GM12878 (cell line): ENCODE data around the gene S100A16. TPM values are rescaled to one million over a fixed set of nuclear protein-coding genes. Genes with fewer than 3 reads are reported as not detected.

Experiments used
- ATF7 ChIP-seq: fragments of 450-650 bp; IDR thresholded peaks from 2 replicates; pipeline ENCODE4 v1.6.1; 2016; ENCODE audit warnings: low read depth, mild to moderate bottlenecking
- BCL11A ChIP-seq: IDR thresholded peaks from 2 replicates; pipeline ENCODE4 v1.6.1; 2011; ENCODE audit warnings: low read depth, low read length
- CBX5 ChIP-seq: sonication (generic); IDR thresholded peaks from 2 replicates; pipeline ENCODE4 v1.6.1; 2016; ENCODE audit warnings: low read depth, moderate library complexity, mild to moderate bottlenecking, inconsistent platforms
- CEBPB ChIP-seq, 2 experiments: fragments of 150-350 bp in 1 of 2; IDR thresholded peaks; 2 replicates each; pipeline ENCODE4 v1.6.1; 2012 to 2014; ENCODE audit warnings: low read depth in 2 of 2, low read length in 2 of 2, borderline replicate concordance in 1 of 2, inconsistent platforms in 1 of 2
- FOXM1 ChIP-seq: IDR thresholded peaks from 2 replicates; pipeline ENCODE4 v1.6.1; 2012; ENCODE audit warnings: low read depth, mild to moderate bottlenecking, inconsistent platforms, low read length, moderate library complexity
- RFX5 ChIP-seq: IDR thresholded peaks from 2 replicates; pipeline ENCODE4 v1.6.1; 2011; ENCODE audit warnings: low read depth, low read length, improper control_type of control experiment
- SMARCA5 ChIP-seq: fragments of 450-650 bp; IDR thresholded peaks from 2 replicates; pipeline ENCODE4 v1.6.1; 2017; ENCODE audit warnings: mild to moderate bottlenecking
- TAF1 ChIP-seq: IDR thresholded peaks from 2 replicates; pipeline ENCODE4 v1.6.1; 2011; ENCODE audit warnings: mild to moderate bottlenecking, low read depth, low read length, borderline replicate concordance
- ZSCAN29 ChIP-seq: fragments of 450-650 bp; IDR thresholded peaks from 2 replicates; pipeline ENCODE4 v1.6.1; 2017; ENCODE audit warnings: mild to moderate bottlenecking, moderate library complexity
- polyA plus RNA-seq, 11 experiments: library from polyadenylated mRNA; depleted of rRNA in 4 of 11; unstranded in 6 of 11; stranded (reverse) in 5 of 11; fragments of >200 nt; fragmentation: Nextera tagmentation in 4 of 11; fragmentation: Illumina TruSeq in 1 of 11; extraction: Ambion mirVana in 4 of 11; extraction: Trizol in 1 of 11; gene quantifications; 1 replicate in 1 of 11; 2 replicates in 10 of 11; pipeline versions ENCODE4 v1.2.1 to v1.2.3, GENCODE V29; 2011 to 2016; ENCODE audit warnings: inconsistent platforms in 2 of 11, missing spikeins in 2 of 11, low read depth in 1 of 11
- total RNA-seq, 4 experiments: library from RNA; depleted of rRNA in 3 of 4; stranded (reverse); fragments of >200 nt in 3 of 4; fragmentation: Illumina TruSeq in 1 of 4; extraction: Trizol in 1 of 4; gene quantifications; 2 replicates each; pipeline versions ENCODE4 v1.2.1 to v1.2.3, GENCODE V29; 2013 to 2021
- TF ChIP-seq, protein P1 (sequence below): fragments of 450-650 bp; formaldehyde crosslinking; IDR thresholded peaks from 2 replicates; pipeline ENCODE4 v1.4.0; 2022; ENCODE audit warnings: mild to moderate bottlenecking, moderate library complexity
- TF ChIP-seq, protein P2 (sequence below): fragments of 450-650 bp; IDR thresholded peaks from 2 replicates; pipeline ENCODE4 v1.6.1; 2016; ENCODE audit warnings: mild to moderate bottlenecking, moderate library complexity, borderline replicate concordance
- TF ChIP-seq, protein P3 (sequence below): IDR thresholded peaks from 2 replicates; pipeline ENCODE4 v1.6.1; 2011; ENCODE audit warnings: low read depth, mild to moderate bottlenecking, low read length, moderate library complexity, borderline replicate concordance; ENCODE audit errors: extremely low read depth
- TF ChIP-seq, protein P4 (sequence below): fragments of 150-350 bp; IDR thresholded peaks from 2 replicates; pipeline ENCODE4 v1.6.1; 2016; ENCODE audit warnings: low read depth, low read length

The S100A16 gene
- total and polyA plus RNA-seq, 10 of the 15 experiments (the other 5 are each of a cell fraction or from before 2014, with no cell fraction given) = 0.14 to 0.51 (median 0.25) TPM; not detected in 6

DNA sequence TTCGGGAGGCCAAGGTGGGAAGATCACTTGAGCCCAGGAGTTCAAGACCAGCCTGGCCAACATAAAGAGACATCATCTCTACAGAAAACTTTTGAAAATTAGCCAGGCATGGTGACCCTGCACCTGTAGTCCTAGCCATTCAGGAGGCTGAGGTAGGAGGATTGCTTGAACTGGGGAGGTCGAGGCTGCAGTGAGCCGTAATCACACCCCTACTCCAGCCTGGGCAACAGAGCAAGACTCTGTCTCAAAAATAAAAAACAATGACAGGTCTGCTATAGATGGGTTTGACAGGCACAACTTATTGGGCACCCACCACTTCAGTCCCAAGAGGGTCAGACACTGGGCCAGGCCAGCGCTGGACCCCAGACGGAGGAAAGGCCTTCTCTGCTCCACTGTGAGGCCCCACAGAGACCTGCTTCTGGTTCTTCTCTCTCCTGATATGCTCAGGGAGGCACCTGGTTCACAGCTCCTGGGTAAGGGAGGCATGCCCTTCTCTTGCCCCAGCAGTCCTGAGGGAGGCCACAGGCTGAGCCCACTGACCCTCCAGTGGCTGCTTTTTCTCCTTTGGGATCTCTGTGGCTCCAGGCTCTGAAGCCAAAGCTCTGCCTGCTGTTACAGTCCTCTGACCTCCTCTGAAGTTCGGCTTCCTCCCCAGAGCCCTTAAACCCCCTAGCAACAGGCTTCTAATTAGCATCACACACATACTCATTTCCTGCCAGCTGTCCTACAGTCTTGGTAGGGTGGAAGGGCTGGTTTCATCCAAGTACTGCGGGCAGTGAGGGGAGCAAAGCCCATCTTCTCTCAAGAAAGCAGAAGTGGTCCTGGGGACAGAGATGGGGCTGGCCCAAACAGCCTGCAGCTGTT, 14.4 kb downstream of the S100A16 start (continued):
- TF ChIP-seq RFX5 (peak; percentile 94), ZSCAN29 (no peak), ATF7 (peak; percentile 79), FOXM1 (no peak), CEBPB (IDR thresholded peaks at IDR 0.05; ENCODE audit: borderline replicate concordance in 1 of 2, low read depth in 2 of 2, low read length in 2 of 2) (no peak), TAF1 (no peak), BCL11A (peak; percentile 80; the same call in 1 of the 2 replicates), SMARCA5 (peak; percentile 26; the same call in 1 of the 2 replicates), CBX5 (no peak)
- TF ChIP-seq, protein P1, sequence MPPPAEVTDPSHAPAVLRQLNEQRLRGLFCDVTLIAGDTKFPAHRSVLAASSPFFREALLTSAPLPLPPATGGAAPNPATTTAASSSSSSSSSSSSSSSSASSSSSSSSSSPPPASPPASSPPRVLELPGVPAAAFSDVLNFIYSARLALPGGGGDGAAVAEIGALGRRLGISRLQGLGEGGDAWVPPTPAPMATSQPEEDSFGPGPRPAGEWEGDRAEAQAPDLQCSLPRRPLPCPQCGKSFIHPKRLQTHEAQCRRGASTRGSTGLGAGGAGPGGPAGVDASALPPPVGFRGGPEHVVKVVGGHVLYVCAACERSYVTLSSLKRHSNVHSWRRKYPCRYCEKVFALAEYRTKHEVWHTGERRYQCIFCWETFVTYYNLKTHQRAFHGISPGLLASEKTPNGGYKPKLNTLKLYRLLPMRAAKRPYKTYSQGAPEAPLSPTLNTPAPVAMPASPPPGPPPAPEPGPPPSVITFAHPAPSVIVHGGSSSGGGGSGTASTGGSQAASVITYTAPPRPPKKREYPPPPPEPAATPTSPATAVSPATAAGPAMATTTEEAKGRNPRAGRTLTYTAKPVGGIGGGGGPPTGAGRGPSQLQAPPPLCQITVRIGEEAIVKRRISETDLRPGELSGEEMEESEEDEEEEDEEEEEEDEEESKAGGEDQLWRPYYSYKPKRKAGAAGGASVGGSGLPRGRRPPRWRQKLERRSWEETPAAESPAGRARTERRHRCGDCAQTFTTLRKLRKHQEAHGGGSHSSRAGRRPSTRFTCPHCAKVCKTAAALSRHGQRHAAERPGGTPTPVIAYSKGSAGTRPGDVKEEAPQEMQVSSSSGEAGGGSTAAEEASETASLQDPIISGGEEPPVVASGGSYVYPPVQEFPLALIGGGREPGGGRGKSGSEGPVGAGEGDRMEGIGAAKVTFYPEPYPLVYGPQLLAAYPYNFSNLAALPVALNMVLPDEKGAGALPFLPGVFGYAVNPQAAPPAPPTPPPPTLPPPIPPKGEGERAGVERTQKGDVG = no peak
- TF ChIP-seq, protein P2, sequence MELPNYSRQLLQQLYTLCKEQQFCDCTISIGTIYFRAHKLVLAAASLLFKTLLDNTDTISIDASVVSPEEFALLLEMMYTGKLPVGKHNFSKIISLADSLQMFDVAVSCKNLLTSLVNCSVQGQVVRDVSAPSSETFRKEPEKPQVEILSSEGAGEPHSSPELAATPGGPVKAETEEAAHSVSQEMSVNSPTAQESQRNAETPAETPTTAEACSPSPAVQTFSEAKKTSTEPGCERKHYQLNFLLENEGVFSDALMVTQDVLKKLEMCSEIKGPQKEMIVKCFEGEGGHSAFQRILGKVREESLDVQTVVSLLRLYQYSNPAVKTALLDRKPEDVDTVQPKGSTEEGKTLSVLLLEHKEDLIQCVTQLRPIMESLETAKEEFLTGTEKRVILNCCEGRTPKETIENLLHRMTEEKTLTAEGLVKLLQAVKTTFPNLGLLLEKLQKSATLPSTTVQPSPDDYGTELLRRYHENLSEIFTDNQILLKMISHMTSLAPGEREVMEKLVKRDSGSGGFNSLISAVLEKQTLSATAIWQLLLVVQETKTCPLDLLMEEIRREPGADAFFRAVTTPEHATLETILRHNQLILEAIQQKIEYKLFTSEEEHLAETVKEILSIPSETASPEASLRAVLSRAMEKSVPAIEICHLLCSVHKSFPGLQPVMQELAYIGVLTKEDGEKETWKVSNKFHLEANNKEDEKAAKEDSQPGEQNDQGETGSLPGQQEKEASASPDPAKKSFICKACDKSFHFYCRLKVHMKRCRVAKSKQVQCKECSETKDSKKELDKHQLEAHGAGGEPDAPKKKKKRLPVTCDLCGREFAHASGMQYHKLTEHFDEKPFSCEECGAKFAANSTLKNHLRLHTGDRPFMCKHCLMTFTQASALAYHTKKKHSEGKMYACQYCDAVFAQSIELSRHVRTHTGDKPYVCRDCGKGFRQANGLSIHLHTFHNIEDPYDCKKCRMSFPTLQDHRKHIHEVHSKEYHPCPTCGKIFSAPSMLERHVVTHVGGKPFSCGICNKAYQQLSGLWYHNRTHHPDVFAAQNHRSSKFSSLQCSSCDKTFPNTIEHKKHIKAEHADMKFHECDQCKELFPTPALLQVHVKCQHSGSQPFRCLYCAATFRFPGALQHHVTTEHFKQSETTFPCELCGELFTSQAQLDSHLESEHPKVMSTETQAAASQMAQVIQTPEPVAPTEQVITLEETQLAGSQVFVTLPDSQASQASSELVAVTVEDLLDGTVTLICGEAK = no peak
- TF ChIP-seq, protein P3, sequence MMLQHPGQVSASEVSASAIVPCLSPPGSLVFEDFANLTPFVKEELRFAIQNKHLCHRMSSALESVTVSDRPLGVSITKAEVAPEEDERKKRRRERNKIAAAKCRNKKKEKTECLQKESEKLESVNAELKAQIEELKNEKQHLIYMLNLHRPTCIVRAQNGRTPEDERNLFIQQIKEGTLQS = no peak
- TF ChIP-seq, protein P4, sequence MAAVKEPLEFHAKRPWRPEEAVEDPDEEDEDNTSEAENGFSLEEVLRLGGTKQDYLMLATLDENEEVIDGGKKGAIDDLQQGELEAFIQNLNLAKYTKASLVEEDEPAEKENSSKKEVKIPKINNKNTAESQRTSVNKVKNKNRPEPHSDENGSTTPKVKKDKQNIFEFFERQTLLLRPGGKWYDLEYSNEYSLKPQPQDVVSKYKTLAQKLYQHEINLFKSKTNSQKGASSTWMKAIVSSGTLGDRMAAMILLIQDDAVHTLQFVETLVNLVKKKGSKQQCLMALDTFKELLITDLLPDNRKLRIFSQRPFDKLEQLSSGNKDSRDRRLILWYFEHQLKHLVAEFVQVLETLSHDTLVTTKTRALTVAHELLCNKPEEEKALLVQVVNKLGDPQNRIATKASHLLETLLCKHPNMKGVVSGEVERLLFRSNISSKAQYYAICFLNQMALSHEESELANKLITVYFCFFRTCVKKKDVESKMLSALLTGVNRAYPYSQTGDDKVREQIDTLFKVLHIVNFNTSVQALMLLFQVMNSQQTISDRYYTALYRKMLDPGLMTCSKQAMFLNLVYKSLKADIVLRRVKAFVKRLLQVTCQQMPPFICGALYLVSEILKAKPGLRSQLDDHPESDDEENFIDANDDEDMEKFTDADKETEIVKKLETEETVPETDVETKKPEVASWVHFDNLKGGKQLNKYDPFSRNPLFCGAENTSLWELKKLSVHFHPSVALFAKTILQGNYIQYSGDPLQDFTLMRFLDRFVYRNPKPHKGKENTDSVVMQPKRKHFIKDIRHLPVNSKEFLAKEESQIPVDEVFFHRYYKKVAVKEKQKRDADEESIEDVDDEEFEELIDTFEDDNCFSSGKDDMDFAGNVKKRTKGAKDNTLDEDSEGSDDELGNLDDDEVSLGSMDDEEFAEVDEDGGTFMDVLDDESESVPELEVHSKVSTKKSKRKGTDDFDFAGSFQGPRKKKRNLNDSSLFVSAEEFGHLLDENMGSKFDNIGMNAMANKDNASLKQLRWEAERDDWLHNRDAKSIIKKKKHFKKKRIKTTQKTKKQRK = no peak
